ENCODE measurements around the gene MTRF1.
"Not testable (repeated sequence)": the region's sequence is repeated elsewhere in the genome, so short reads cannot be mapped to it uniquely, and the experiment has no call there.

DNA sequence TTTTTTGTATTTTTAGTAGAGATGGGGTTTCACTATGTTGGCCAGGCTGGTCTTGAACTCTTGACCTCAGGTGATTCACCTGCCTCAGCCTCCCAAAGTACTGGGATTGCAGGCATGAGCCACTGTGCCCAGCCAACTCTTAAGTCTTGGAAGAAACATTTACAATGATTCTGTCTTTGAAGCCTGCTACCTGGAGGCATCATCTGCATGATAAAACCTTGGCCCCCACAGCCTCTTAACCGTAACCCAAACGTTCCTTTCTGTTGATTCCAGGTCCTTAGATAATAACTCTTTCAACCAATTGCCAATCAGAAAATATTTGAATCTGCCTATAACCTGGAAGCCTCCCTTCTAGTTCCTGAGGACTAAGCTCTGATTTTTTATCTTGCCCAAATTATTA is 15.8 kb upstream of the MTRF1 start:
- not testable (repeated sequence) for TF ChIP-seq POLR2A (IDR thresholded peaks at IDR 0.05)
- TF ChIP-seq, protein P1, sequence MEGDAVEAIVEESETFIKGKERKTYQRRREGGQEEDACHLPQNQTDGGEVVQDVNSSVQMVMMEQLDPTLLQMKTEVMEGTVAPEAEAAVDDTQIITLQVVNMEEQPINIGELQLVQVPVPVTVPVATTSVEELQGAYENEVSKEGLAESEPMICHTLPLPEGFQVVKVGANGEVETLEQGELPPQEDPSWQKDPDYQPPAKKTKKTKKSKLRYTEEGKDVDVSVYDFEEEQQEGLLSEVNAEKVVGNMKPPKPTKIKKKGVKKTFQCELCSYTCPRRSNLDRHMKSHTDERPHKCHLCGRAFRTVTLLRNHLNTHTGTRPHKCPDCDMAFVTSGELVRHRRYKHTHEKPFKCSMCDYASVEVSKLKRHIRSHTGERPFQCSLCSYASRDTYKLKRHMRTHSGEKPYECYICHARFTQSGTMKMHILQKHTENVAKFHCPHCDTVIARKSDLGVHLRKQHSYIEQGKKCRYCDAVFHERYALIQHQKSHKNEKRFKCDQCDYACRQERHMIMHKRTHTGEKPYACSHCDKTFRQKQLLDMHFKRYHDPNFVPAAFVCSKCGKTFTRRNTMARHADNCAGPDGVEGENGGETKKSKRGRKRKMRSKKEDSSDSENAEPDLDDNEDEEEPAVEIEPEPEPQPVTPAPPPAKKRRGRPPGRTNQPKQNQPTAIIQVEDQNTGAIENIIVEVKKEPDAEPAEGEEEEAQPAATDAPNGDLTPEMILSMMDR (IDR thresholded peaks at IDR 0.05), result not testable (repeated sequence)
